HG02759 (cell line): Measurements from ENCODE around the gene TP53INP2.
"Not testable (repeated sequence)": the region's sequence is repeated elsewhere in the genome, so short reads cannot be mapped to it uniquely, and the experiment has no call there.

ENCODE experiments used
- ATAC-seq: cut with Tn5 transposase; IDR thresholded peaks from one replicate; pipeline ENCODE4 v1.9.1; 2021; ENCODE audit warnings: mild to moderate bottlenecking, moderate library complexity; ENCODE audit not compliant: unreplicated experiment

The TP53INP2 gene

DNA sequence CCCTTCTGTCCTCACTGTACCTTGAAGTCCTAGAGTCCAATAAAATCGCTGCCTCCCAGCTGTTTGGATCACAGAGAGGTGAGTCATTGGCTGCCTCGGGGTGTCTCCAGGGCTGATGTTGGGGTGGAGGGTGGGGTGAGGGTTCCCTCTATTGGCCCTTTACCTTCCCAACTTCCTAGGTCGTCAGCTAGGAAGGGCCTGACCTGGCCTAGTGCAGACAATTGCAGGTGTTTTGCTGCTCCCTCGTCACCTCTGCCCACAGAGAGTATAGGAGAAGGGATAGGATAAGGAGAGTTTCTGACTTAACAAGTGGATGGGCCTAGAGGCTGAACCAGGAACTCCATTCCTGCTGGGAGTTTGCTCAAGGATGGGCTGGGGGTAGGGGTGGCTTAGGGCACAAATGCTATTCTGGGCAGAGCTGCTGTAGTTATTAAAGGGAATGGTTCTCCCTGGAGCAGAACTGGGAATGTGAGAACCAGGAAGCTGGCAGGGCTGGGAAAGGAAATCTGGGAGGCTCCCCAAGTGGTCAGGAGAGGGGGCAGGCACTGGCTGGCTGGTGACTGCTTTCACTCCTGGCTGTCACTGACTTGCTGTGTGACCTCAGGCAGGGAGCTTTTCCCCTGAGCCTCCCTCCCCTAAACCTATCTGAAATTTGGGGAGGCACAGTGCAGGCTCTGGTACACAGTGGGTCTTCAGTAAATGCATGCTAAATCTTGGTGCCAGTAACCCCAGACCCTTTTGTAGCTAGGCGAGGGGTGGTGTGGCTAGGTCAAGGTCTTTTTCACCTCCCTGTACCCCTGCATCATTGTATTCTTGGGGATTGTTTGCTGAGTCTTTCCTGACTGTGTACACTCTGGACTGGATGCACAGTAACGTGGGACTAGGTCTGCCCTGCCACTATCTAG is 1.5 kb downstream of the TP53INP2 start:
- no peak for ATAC-seq

DNA sequence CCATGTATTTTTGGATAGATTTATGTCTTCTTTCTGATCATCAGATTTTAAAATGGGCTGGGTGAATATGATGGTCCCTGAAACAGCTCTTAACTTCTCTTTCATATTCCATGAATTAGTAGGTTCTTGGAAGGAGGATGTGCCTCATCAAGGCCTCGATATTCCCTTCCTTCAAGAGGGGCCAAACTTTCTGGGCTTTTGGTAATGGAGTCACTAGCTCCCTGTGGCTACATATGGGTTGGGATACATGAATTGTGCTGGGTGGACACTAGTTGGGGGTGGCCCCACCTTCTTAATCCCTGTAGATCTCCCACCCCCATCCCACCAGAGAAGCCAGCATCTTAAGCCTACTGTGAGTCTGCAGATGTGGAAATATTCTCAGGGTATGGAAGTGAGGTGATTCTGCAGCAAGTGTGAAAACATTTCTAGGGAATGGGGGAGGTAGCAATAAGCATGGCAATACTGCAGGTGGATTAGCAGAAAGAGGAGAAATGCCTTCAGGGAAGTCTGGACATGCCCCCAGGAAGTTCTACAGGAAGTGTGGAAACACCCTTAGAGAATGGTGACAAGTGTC is 2.2 kb downstream of the TP53INP2 start:
- no peak for ATAC-seq

DNA sequence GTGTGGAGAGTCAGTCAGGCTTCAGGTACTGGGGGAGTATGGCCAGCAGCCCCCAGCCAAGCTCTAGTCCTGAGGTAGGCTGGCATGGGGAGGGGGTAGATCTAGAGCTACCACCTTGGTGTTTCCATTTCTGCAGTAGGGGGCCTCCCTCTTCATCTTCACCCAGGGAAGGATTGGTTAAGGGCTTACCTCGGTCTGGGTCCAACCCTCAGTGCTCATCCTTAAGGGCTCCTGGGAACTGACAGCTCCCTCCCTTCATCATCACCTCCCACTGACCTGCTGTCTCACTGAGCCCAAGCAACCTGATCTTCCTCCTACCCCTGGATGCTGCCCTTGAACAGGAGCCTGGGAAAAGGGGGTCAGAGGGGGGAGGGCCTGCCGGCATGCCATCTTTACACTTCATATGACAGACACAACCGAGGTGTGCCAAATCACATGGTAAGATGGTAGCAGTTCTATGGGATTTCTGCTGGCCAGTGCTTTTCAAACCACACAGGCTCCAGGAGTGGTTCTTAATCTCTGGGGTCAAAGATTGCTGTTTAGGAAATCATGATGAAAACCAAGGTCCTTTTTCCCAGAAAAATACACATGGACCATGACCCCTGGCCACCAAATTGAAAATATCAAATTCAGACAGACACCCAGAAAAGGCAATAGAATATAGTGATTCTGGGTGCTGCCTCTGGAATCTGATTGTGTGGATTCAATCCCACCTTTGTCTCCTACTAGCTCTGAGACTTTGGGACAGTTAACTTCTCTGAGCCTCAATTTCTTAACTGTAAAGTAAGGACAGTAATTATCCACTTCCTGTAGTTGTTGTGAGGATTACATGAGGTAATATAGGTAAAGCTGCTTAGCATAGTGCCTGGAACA is 3.0 kb downstream of the TP53INP2 start:
- ATAC-seq, result no peak

GRCh38 chr20:34708621-34709043 is 4.5 kb downstream of the TP53INP2 start:
- peak; percentile 14 for ATAC-seq

DNA sequence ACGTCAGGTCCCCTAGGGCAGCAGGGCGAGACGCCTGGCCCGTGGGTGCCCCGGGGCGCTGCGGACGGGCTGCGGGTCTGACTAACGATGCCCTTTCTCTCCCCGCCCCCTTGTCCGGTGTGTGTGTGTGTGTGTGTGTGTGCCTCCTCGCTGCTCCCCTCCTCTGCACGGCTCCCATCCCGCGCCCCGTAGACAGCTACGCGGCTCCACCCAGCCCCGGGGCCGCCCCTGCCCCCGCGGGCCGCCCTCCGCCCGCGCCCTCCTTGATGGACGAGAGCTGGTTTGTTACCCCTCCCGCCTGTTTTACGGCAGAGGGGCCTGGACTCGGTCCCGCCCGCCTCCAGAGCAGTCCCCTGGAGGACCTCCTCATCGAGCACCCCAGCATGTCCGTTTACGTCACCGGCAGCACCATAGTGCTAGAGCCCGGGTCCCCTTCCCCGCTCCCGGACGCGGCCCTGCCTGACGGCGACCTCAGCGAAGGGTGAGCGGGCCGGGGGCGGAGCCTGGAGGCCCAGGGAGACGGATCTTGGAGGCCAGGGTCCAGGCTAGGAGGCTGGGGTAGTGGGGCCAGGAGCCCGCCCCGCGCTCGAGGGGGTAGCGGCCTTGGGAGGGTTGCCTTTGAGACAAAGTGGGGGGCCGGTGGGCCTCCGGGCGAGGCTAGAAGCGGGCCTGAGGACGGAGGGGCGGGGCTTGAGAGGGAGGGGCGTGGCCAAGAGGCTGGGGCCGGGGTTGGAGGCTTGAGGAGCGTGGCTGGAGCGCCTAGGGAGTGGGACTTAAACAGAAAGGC is 5.1 kb downstream of the TP53INP2 start:
- peak; percentile 52 for ATAC-seq

DNA sequence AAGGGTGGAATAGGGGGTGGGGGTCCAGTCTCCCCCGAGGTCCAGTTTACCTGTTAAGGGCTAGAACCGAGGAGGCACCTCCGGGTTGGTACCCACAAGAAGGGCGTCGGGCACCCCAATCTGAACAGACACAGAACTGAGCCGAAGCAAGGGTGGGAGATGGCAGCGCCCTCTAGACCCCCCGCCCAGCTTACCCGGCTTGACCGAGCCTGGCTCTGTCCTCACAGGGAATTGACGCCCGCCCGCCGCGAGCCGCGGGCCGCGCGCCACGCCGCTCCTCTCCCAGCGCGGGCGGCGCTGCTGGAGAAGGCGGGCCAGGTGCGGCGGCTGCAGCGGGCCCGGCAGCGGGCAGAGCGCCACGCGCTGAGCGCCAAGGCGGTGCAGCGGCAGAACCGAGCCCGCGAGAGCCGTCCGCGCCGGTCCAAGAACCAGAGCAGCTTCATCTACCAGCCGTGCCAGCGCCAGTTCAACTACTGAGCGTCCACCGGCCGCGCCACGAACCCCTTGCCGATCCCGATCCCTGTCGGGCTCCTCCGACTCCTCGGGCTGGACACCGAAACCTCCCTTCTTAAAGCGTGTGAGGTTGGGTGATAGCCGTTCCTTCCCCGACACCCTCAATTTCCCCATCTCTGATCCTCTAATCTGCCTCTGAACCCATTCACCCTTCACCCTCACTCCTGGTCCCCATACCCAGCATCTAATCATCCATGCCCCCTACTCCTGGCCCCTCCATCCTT is 5.9 kb downstream of the TP53INP2 start:
- ATAC-seq, result peak; percentile 30

DNA sequence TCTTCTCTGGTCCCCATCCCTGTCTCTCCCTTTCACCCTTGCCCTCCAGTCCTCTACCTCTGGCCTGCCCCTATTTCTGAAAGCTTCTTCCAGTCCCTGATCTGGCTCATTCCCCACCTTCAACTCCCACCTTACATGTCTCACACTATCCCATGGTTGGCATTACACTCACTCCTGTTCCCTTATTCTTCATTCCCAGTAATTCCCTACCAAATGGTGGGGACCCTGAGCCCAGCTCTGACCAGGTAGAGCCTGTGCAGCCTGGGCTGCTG is 6.4 kb downstream of the TP53INP2 start:
- ATAC-seq, result no peak

GRCh38 chr20:34710861-34711574 is 6.9 kb downstream of the TP53INP2 start:
- no peak for ATAC-seq

DNA sequence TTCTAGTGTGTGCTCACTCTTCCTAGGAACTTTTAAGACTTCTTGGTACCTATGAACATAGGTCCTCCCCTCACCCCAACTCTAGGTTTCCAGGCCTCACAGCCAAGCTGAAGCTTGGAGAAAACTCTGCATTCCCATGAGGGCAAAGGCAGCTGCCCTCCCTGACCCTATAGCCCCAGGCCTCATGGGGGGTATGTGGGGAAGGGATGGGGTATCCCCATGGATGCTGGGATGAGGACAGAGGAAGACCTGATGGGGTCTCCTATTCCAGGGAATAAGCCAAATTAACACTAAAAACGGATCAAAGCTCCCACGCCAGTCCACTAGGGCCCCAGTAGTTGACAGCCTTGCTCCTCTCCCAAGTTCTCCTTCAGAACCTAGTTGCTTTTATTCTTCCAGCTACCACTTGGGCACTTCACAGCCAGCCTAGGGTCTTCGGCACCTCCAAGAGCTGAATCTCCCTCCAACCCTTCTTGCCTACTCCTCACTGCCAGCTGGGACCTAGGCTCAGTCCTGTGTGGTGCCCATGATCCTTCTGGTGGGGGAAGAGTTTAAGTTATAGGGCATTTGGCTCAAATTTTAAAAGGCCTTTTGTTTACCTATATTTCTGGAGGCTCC is 7.8 kb downstream of the TP53INP2 start:
- no peak for ATAC-seq

DNA sequence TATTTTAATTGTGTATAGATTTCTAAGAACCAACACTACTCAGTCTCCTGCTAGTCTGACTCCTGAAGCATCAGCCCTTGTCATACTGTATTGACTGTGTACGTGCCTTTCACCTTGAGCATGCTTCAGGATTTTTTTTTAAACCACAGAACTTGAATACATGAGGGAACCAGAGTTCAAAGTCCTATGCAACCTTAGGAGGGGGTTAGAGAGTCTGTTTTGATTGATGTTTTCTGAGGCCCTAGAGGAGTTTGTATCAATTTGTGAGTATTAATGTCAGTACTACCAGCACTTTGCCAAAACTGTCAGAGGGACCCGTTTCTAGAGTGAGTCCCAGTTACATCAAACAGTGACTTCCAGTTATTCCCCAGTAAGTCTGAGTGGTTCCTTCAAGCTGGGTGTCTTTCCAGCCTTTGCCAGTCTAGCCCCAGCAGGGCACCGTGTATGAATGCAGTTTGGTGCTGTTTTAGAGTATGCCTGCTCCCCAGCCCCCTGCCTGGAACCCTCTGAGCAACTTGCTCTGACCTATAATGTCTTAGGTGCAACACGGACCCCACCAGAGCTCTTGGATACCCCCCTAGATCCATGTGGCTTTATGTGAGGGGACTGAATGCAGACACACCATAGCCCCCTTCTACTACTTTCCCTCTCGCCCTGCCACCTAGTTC is 8.5 kb downstream of the TP53INP2 start:
- ATAC-seq, result no peak

GRCh38 chr20:34713194-34713943 is 9.2 kb downstream of the TP53INP2 start:
- no peak for ATAC-seq

DNA sequence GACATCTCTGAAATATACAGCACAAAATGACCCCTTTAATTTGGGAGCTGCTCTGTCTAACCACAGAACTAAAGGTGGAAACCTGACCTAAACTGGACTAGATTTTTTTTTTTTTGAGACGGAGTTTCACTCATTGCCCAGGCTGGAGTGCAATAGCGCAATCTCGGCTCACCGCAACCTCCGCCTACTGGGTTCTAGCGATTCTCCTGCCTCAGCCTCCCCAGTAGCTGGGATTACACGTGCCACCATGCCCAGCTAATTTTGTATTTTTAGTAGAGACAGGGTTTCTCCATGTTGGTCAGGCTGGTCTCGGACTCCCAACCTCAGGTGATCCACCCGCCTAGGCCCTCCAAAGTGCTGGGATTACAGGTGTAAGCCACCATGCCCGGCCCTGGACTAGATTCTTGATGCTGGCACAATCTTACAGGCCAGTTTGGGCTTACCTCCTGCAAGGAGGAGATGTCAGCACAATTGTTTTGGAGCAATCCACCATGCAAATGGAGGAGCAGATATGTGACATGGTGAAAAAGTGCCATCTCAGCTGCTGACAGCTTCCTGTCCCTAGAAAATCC is 9.9 kb downstream of the TP53INP2 start:
- ATAC-seq, result not testable (repeated sequence)

DNA sequence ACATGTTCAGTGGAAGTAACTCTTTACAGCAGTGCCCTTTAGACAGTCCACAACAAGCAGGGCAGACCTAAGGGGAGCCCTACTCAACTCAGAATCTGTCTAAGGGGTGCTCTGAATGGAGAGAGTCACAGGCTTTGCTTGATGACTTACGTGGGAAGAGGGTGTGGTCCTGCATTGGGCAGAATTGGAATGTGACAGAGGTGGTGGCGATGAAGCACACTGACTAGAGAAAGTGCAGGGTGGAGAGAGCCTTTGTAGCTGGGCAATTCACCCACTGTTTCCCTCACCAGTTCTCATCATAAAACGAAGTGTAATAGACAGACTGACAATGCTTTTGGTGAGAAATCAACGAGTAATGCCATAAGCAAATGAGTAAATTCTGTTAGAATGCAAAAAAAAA is 11.2 kb downstream of the TP53INP2 start:
- no peak for ATAC-seq

DNA sequence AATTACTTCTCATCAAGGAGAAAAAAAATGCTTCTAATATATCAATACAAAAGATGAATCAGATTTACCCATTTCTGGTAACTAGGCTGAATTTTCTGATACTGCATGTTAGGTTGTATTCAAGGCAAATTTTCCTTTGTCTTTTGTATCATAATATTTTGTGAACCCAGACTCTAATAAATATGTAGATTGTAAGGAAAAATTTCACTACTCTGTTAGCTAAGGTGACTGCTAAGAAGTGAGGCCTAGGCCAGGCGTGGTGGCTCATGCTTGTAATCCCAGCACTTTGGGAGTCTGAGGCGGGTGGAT is 12.7 kb downstream of the TP53INP2 start:
- no peak for ATAC-seq

DNA sequence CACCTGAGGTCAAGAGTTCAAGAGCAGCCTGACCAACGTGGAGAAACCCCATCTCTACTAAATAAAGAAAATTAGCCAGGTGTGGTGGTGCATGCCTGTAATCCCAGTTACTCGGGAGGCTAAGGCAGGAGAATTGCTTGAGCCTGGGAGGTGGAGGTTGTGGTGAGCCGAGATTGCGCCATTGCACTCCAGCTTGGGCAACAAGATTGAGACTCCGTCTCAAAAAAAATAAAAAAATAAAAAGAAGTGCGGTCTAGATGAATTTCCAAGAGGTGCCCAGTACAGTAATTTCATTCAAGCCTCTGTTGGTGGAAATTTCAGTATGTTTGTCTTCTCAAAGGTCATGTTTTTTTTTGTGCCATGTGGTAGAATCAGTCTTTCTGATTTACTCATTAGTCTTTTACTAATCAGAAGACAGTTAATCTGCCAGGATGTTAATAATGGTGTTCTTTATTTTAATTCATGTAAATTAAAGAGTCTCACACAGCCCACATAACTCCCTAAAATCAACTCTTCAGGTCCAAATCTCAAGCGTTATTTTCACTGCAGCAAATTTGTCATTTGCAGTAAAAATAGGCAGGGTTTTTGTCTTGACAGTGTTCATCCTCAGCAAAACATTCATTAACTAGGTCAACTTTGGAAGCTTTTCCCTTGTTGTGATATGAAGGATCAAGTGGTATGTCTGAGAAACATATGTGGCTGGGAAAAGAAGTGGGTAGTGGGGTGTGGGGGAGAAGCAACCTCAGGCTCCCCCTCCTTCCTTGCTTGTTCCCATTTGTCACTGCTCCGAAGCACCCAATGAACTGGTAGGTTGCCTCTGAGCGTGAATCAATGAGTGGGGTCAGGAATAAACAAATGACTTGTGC is 13.3 kb downstream of the TP53INP2 start:
- no peak for ATAC-seq

GRCh38 chr20:34719242-34720017 is 15.3 kb downstream of the TP53INP2 start:
- ATAC-seq, result peak; percentile 96
